Stimulated activated CD4-positive, alpha-beta T cell treated with anti-CD3 and anti-CD28 coated beads, Interleukin-2, amount 100 ng/mL, for 48 hours (primary cell): ENCODE measurements around the gene RASAL2.
"Not testable (repeated sequence)": the region's sequence is repeated elsewhere in the genome, so short reads cannot be mapped to it uniquely, and the experiment has no call there.

Source experiments
- DNase-seq, 2 donors: peaks; one replicate each; pipeline ENCODE4 v3.0.0-alpha.2; 2020

RASAL2 gene

GRCh38 chr1:178301141-178301540 lies 207.2 kb downstream of the RASAL2 start:
- DNase-seq: no peak

DNA sequence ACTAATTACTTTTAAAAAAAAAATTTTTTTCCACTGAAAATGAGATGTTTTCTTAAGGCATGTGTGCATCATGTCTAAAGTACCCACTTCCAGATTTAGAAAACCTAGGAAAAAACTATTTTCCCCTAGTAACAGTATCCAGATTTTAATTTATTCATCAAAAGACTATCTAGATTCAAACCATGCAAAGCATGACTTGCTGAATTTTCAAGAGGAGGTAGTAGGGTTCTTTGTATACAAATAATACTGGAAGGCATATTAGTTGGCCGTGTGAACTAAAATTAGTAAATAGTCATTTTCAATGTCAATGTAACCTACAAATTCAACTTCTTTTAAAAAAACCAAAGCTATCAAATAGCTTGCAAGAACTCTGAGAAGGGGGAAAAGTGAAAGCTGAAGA lies 213.4 kb downstream of the RASAL2 start:
- no peak for DNase-seq

GRCh38 chr1:178308438-178308837 lies 214.5 kb downstream of the RASAL2 start:
- no peak for DNase-seq

- DNase-seq: no peak
These were observed 216.8 kb downstream of the RASAL2 start for GRCh38 chr1:178310685-178311105.

DNA sequence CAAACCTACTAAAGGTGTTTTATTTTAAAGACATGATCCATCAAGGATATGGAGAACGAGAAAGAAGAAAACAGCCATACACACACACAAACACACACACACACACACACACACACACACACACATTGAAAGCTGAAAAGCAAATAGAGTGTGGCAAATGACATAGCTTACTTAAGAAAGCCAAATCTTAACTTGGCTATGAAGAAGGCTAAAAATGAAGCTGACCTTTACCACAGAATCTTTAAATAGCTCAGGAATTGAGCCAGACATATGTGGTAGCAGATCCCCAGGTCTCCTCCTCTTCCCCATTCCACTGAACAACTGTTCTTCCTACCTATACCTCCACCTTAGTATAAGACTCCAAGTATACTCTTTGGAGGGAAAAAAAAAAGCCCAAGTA lies 217.3 kb downstream of the RASAL2 start:
- no peak for DNase-seq

- DNase-seq: not testable (repeated sequence)
These were observed 226.5 kb downstream of the RASAL2 start for GRCh38 chr1:178320280-178320982.

DNA sequence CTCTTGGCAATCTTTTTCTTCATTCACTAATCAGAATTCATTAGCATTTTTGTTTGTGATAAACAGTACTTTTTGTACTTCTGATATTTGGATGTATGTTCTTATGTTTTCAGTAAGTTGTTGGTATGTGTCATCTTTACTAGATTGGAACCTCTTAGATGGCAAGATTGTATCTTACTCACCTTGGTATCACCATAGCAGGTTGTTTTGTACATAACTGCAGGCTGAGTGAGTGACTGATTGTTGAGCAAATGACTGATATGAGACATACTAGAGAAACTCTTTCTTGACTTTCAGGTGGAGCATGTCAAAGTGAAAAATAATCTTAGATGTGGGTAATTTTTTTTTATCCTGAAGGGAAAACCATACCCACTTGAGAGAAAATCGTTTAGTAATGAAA lies 229.2 kb downstream of the RASAL2 start:
- no peak for DNase-seq

DNA sequence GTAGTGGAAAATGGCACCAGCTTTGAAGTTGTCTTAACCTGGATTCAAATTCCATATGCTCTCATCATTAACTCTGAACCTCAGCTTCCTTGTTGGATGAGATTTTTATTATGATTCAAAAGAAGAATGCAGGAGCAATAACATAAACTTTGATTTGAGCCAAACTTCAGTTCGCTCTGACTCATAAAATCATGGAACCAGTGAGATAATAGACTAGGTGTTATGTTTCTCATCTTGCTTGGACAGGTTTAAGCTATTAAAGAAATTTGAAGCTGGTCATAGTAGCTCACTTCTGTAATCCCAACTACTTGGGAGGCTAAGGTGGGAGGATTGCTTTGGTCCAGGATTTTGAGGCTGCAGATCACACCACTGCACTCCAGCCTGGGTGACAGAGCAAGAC lies 230.1 kb downstream of the RASAL2 start:
- no peak for DNase-seq

DNA sequence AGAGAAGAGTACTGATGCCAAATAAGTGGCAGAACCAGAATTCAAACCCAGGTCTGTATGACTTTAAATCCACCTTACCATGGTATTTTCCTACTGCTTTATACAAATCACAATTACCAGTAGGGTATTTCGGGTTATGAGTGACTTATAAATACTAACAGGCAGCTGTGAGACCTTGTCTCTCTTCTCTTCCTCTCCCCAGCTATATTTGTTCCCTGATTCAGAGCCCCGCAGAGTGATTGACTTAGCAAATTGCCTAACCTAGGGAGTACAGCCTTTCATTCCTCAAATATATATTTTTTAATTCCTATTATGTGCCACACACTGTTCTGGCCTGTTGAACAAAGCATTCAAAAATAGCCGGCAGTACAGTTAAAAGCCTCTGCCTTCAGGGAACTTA lies 234.8 kb downstream of the RASAL2 start:
- no peak for DNase-seq

DNA sequence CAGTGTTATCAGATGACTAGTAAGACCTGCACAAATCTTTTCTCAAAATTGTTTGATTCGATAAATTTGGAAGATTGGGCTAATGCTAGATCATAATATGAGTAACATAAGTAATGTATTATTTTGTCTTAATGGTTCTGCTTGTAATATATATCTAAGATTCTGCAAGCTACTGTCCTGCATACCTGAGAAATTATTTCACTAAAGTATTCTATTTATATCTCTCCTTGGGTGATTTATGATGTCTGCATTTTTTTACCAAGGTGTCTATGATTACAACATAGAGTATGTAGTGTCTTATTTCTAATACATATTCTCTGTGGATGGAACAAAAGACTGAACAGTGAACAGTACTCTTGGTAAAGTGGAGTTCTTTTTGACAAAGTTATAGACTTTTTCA lies 236.2 kb downstream of the RASAL2 start:
- no peak for DNase-seq

DNA sequence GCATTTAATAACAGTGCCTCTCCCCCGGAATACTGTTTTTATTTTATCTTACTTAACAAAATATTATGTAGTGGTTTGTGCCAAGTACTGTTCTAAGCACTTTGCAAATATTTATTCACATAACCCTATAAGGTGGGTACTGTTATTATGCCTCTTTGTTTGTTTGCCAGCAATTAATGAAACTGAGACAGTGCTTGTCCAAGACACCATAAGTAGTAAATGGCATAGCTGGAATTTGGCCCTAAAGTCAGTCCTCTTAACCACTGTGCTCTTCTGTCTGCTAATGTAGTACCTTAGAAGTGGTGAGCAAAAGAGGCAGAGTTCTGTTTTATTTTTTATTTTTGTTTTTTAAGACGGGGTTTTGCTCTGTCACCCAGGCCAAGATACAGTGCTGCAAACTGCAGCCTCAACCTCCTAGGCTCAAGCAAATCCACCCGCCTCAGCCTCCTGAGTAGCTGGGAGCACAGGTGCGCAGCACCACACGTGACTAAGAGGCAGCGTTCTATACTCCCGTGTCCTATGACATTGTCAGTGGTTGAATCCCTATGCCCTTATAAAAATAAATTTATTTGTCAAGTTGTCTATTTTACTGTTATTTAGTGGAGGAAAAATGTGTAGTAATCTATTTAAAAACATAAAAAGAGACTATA lies 237.1 kb downstream of the RASAL2 start:
- DNase-seq: no peak

- no peak for DNase-seq
These were observed 241.5 kb downstream of the RASAL2 start for GRCh38 chr1:178335426-178335825.

DNA sequence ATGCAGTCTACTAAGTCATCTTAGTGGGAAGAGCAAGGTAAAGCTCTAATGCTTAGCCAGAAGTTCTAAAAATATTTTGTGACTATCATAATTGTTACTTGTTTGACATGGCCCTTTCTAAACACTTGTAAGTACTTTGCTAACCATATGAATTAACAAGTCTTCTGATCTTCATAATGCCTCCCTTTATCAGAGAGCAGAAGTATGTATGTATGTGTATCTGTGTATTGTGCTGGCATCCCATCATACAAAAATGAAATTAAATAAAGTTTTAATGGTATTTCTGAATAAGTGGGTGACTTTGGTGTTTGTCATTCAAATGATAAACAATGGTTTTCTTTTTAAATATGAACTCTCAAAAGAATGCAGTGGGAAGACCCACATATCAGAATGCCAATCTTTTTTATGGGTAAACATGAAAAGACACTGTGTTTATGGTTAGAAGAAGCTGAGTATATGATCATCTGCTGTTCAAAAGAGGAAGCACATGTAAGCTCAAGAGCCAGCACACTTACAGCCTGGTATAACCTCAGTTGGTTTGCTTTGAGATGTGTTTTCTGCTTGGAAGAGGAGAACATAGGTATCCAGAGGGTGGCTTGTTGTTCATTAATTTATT lies 243.3 kb downstream of the RASAL2 start:
- no peak for DNase-seq

DNA sequence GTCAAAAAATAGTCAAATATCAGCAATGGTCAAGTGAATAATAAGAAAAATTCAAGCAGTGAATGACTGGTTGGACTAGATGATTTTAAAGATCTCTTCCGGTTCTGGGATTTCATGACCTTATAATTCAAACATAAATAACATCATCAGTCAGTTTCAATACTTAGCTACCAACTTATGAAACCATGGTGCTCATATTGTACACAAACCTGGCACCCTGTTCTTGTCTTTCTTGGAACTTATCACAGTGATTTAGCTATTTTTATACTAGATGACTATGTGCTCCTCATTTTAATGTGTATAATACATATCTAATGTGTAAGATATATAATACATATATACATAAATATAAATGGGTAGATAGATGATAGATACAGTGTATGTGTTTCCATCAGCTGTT lies 245.9 kb downstream of the RASAL2 start:
- no peak for DNase-seq

GRCh38 chr1:178341261-178341956 lies 247.5 kb downstream of the RASAL2 start:
- DNase-seq: no peak

DNA sequence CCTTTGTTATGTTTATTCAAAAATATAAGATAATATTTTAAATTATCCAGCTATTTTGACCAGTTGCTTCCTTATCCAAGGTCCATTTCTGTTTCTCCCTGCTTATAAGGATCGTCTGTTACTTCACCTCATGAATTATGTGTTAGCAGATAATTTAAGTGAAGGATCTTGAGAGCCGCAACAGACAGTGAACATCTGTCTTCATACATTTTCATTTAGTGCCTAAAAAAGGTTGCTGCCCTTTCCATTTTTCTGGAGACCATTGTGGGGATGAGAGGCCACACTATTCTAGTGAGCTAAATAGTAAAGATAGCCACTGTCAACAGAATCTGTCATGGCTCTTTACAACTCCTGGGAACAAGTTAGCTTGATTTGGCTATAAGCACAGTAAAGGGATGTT lies 248.8 kb downstream of the RASAL2 start:
- no peak for DNase-seq

- no peak for DNase-seq
These were observed 250.7 kb downstream of the RASAL2 start for GRCh38 chr1:178344513-178345091.

- no peak for DNase-seq
These were observed 251.3 kb downstream of the RASAL2 start for GRCh38 chr1:178345238-178345637.

DNA sequence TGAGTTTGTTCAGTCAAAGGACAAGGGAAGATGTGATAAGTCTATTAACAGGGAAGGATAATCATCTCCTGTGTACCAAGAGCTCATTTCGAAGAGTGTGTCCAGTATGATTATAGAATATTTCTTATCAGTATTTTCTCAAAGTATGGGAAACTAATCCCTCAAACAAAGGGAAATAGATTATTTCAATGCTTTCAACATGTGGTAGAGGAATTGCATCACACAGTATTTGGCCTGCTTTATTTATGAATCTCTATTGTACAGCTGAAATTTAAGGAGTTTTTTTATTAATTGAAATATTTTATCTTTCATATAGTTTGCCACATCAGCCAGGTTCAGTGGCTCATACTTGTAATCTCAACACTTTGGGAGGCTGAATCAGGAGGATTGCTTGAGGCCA lies 251.9 kb downstream of the RASAL2 start:
- DNase-seq: no peak

DNA sequence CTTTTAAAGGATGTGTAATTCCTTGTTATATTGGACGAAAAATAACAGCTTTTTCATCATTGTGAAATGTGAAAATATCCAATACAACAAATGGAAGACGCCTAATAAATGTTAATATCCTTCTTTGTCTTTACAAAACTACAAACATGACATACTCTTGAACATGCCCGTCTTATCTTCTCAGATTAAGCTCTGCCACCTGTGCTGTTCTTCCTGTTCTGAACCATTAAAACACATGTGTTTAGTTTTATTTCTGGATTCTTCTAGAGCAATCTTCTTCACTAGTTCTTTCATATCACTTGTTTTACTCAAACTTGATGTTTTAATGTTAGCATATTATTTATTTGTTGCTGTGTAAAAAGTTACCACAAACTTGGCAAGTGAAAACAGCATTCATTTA lies 255.9 kb downstream of the RASAL2 start:
- DNase-seq: no peak

- not testable (repeated sequence) for DNase-seq
These were observed 258.0 kb downstream of the RASAL2 start for GRCh38 chr1:178351911-178352310.

DNA sequence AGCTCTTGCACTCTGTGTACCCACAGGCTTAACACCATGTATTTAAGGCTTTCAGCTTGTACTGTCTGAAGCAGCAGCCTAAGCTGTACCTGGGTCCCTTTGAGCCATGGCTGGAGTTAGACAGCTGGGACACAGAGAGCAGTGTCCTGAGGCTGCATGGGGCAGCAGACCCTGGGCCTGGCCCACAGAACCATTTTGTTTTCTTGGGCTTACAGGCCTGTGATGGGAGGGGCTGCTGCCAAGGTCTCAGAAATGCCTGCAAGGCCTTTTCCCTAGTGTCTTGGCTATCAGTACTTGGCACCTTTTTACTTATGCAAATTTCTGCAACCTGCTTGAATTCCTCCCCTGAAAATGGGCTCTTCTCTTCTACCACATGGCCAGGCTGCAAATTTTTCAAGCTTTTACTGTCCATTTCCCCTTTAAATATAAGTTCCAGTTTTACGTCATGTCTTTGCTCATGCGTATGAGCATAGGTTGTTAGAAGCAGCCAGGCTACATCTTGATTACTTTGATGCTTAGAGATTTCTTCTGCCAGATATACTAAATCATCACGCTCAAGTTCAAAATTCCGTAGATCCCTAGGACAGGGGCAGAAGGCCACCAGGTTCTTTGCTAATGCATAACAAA lies 259.0 kb downstream of the RASAL2 start:
- no peak for DNase-seq

- no peak for DNase-seq
These were observed 259.6 kb downstream of the RASAL2 start for GRCh38 chr1:178353524-178353923.
